ENCODE measurements around the gene COL4A2. TPM values are rescaled to one million over a fixed set of nuclear protein-coding genes. Genes with fewer than 3 reads are reported as not detected.
A peak's percentile ranks its signal among the peaks of the same experiment; 100 is the strongest.

COL4A2 gene
- total and polyA plus RNA-seq, 8 donors: 18.4 to 130 (median 43.8) TPM

DNA sequence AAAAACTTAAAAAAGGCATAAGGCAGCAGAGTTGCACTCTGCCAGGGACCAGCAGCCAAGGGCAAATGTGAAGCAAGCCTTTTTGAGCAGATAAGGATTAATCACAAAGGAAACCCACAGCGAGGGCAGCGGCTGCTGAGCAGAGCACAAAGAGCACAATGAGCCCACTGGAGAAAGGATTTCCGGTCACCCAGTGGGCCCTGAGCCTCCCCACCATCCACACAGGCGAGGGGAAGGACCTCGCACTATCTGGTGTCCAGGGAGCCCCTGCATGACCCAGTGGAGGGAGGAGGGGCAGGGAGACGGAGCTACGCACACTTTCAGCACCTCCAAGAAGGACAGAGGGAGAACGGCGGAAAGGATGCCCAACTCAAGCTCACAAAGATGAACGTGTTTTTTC is 40.1 kb upstream of the COL4A2 start:
- no peaks in the 10 kb centered on the region for H3K9me3 ChIP-seq
- WGBS, 2 donors: 57 to 73% methylated on average over 10 of the region's 10 CpGs
- peak in 1 of 4 donors; percentile 13 for ATAC-seq
- H3K4me1 ChIP-seq: no peaks in the 10 kb centered on the region
- no peaks in the 10 kb centered on the region for H3K36me3 ChIP-seq
- H3K27me3 ChIP-seq: no peaks in the 10 kb centered on the region
- no peak overlapping the region for H3K27ac ChIP-seq
- no peak for DNase-seq
- TF ChIP-seq, protein P1, sequence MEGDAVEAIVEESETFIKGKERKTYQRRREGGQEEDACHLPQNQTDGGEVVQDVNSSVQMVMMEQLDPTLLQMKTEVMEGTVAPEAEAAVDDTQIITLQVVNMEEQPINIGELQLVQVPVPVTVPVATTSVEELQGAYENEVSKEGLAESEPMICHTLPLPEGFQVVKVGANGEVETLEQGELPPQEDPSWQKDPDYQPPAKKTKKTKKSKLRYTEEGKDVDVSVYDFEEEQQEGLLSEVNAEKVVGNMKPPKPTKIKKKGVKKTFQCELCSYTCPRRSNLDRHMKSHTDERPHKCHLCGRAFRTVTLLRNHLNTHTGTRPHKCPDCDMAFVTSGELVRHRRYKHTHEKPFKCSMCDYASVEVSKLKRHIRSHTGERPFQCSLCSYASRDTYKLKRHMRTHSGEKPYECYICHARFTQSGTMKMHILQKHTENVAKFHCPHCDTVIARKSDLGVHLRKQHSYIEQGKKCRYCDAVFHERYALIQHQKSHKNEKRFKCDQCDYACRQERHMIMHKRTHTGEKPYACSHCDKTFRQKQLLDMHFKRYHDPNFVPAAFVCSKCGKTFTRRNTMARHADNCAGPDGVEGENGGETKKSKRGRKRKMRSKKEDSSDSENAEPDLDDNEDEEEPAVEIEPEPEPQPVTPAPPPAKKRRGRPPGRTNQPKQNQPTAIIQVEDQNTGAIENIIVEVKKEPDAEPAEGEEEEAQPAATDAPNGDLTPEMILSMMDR (IDR thresholded peaks at IDR 0.05): no peak
- no peak for FAIRE-seq
- intact Hi-C loops (cut with DNase I): no loop called here
- H3K4me3 ChIP-seq: no peak overlapping the region

DNA sequence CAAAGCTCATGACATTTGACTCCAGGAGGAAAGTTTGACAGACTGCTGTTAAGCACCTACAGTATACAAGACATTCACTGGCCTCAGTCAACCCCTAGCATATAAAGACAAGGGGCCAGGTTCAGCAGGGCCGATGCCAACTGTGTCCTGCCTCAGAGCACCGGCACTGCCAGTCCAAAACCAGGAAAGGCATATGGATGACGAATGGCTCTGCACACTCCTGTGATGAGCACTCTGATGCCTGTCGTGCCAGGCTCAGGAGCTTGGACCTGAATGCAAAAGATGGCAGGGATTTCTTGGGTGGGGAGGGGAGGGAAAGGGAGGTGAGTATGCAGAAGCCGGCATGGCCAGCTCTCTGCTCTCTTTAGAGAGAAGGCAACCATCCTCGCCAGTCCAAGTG is 39.0 kb upstream of the COL4A2 start:
- no peaks in the 10 kb centered on the region for H3K9me3 ChIP-seq
- intact Hi-C loops (cut with DNase I): no loop called here
- no peaks in the 10 kb centered on the region for H3K27me3 ChIP-seq
- no peak for FAIRE-seq
- no peaks in the 10 kb centered on the region for H3K36me3 ChIP-seq
- whole genome bisulfite sequencing, 2 donors: 61 to 62% methylated on average over 6 of the region's 6 CpGs
- ATAC-seq: no peak
- no peak overlapping the region for H3K4me3 ChIP-seq
- TF ChIP-seq, protein P1 (IDR thresholded peaks at IDR 0.05): no peak
- no peak overlapping the region for H3K27ac ChIP-seq
- DNase-seq: no peak
- no peaks in the 10 kb centered on the region for H3K4me1 ChIP-seq

DNA sequence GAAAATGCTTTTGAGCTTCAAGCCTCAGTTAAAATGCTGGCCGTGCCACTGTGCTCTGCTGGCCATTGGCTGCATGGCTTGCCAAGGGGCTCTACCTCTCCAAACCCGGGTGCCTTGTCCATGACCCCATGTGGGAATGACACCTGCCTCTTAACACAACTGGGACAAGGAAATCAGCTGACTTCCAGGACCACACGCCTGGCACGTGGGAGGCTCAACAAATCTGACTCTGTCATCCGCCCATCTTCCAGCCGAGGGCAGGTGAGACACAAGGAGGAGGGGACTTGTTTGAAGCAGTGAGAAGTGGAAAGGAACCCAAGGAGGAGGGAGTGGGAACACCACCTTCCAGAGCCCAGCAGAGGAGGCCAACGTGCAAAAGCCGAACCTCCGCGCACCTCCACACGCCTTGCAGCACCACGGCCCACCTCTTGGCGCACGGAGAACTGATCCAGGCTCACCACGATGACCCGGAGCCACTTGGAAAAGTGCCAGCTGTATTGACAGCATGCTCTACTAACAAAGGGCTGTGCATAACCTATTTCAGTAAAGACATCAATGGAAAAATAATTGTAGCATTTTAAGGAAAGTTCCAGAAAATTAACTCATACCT is 38.4 kb upstream of the COL4A2 start:
- H3K9me3 ChIP-seq: no peaks in the 10 kb centered on the region
- H3K27me3 ChIP-seq: no peaks in the 10 kb centered on the region
- no peak for DNase-seq
- H3K4me1 ChIP-seq: no peaks in the 10 kb centered on the region
- no peak for ATAC-seq
- 66 to 73% methylated on average over 16 of the region's 16 CpGs for WGBS, 2 donors
- H3K4me3 ChIP-seq: no peak overlapping the region
- FAIRE-seq: no peak
- TF ChIP-seq, protein P1 (IDR thresholded peaks at IDR 0.05): no peak
- H3K27ac ChIP-seq: no peak overlapping the region
- no peaks in the 10 kb centered on the region for H3K36me3 ChIP-seq
- intact Hi-C loops (cut with DNase I): no loop called here

DNA sequence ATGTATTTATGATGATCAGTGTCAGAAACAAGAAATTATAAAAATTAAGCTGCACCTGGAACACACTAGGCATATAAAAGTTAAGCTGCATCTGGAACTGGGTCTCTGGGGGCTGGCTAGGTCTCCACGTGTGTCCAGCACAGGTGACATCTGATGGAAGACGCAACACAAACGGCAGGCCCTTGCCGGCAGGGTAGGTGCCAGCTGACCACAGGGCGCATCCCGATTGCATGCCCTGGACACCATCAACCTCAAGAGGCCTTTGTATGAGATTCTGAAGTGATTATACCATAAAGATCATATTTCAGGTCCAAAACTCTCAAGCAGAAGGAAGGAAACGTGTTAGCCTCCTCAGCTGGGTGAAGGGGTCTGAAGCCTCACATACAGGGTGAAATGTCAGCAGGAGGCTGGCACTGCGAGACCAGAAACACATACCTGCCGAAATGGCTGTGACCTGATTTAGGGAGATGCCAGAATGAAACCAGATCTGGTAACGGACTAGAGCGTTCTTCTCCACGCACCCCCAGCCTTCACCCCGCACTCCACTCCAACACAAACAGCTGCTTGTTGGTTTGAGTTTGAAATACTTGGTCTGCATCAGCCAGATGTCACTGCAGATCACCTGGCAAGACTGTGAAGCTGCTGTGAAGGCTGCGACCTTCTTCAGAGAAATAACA is 37.4 kb upstream of the COL4A2 start:
- H3K27me3 ChIP-seq: no peaks in the 10 kb centered on the region
- TF ChIP-seq, protein P1 (IDR thresholded peaks at IDR 0.05): no peak
- FAIRE-seq (no peak), ATAC-seq (no peak), DNase-seq (no peak)
- intact Hi-C loops (cut with DNase I): no loop called here
- H3K36me3 ChIP-seq: no peaks in the 10 kb centered on the region
- no peaks in the 10 kb centered on the region for H3K9me3 ChIP-seq
- 73 to 77% methylated on average over 14 of the region's 14 CpGs for WGBS, 2 donors
- H3K27ac ChIP-seq: no peak overlapping the region
- no peaks in the 10 kb centered on the region for H3K4me1 ChIP-seq
- H3K4me3 ChIP-seq: no peak overlapping the region

DNA sequence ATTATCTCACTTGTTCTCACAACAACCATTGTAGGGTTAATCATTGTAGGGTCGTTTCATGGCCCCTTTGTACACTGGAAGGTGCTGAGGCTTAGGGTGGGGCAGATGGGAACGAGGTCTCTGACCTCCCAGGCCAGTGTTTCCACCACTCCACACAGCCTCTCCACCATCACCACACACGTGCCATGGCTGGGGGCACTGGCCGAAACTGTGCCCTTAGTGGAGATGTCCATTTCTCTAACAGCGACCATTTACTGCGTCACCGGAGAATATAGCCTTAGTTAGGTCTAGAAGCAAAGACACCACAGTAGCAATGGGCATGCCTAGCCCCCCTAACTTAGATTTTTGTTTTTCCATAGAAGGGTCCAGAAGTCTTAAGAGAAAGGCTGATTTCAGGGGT is 36.6 kb upstream of the COL4A2 start:
- H3K27ac ChIP-seq: no peak overlapping the region
- no peak for DNase-seq

More for the DNA sequence above, 36.6 kb upstream of the COL4A2 start:
- TF ChIP-seq, protein P1 (IDR thresholded peaks at IDR 0.05): no peak
- H3K27me3 ChIP-seq: no peaks in the 10 kb centered on the region
- no peak for ATAC-seq
- WGBS, 2 donors: 71 to 76% methylated on average over 7 of the region's 7 CpGs
- no peaks in the 10 kb centered on the region for H3K36me3 ChIP-seq
- intact Hi-C loops (cut with DNase I): no loop called here
- H3K9me3 ChIP-seq: no peaks in the 10 kb centered on the region
- H3K4me1 ChIP-seq: no peaks in the 10 kb centered on the region
- no peak overlapping the region for H3K4me3 ChIP-seq
- no peak for FAIRE-seq

Data from pancreas (tissue), 10 donors.